Tibial nerve (tissue), 4 donors: Measurements from ENCODE around the gene HIC2.
"Not testable (repeated sequence)": the region's sequence is repeated elsewhere in the genome, so short reads cannot be mapped to it uniquely, and the experiment has no call there.

Experiments used
- EP300 ChIP-seq, 2 donors: sonication (generic); formaldehyde crosslinking; IDR thresholded peaks; one replicate each; pipeline ENCODE4 v1.6.1; 2017; ENCODE audit warnings: antibody characterized with exemption in 2 of 2, mild to moderate bottlenecking in 1 of 2
- POLR2A ChIP-seq, 2 donors: fragments of 450-650 bp; IDR thresholded peaks; one replicate each; pipeline ENCODE4 v1.6.1; 2017; ENCODE audit warnings: antibody characterized with exemption in 2 of 2, mild to moderate bottlenecking in 2 of 2, moderate library complexity in 2 of 2
- TF ChIP-seq, protein P1 (sequence below), 5 experiments: fragments of 200-600 bp in 3 of 5; fragments of 450-650 bp in 2 of 5; sonication (generic) in 3 of 5; IDR thresholded peaks; one replicate each; pipeline ENCODE4 v1.5.1; 2016 to 2019; ENCODE audit warnings: antibody characterized with exemption in 5 of 5, mild to moderate bottlenecking in 3 of 5, moderate library complexity in 2 of 5

DNA sequence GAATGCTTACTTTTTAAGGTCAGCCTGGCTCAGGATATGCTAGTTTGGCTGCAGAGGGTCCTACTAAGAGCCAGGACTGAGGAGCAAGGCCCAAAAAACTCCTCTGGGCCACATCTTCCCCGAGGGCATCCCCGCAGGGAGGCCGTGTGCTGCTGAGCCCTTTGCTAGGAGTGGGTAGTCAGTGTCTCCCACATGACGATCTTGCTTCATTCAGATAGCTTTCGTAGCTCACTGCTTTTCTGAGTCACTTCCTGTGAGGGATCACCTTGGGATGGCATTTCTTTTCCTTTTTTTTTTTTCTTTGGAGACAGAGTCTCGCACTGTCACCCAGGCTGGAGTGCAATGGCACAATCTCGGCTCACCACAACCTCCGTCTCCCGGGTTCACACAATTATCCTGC lies 27.2 kb upstream of the HIC2 start:
- TF ChIP-seq, protein P1, sequence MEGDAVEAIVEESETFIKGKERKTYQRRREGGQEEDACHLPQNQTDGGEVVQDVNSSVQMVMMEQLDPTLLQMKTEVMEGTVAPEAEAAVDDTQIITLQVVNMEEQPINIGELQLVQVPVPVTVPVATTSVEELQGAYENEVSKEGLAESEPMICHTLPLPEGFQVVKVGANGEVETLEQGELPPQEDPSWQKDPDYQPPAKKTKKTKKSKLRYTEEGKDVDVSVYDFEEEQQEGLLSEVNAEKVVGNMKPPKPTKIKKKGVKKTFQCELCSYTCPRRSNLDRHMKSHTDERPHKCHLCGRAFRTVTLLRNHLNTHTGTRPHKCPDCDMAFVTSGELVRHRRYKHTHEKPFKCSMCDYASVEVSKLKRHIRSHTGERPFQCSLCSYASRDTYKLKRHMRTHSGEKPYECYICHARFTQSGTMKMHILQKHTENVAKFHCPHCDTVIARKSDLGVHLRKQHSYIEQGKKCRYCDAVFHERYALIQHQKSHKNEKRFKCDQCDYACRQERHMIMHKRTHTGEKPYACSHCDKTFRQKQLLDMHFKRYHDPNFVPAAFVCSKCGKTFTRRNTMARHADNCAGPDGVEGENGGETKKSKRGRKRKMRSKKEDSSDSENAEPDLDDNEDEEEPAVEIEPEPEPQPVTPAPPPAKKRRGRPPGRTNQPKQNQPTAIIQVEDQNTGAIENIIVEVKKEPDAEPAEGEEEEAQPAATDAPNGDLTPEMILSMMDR (IDR thresholded peaks at IDR 0.05): not testable (repeated sequence)
- TF ChIP-seq EP300, POLR2A (IDR thresholded peaks at IDR 0.05): not testable (repeated sequence)
